Measurements from ENCODE around the gene ELMO1.
A peak's percentile ranks its signal among the peaks of the same experiment; 100 is the strongest.

The ELMO1 gene

GRCh38 chr7:37448636-37449361 lies at the start of gene ELMO1:
Gene ELMO1, minus strand, starts transcription at chr7:37448864. Its CDS starts 106,174 bp downstream, at chr7:37342690.
- no peak for FAIRE-seq

DNA sequence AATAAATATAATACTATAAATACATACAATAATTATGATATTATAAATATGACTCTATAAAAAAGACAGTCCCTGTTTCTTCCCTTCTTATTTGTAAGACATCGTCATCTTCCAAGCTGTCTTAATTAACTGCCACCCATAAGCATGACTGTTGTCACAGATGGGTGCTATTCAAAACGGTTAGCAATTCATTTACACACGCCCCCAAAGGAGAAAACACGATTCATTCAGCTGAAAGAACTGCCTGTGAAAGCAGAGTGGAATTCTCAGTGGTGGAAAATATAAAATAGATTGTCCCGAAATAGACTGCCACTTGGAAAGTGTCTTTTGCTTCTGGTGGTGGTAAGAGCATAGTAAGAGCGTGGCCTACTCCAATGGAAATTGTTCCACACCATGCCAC lies 48.9 kb upstream of the ELMO1 start:
- FAIRE-seq, result no peak

DNA sequence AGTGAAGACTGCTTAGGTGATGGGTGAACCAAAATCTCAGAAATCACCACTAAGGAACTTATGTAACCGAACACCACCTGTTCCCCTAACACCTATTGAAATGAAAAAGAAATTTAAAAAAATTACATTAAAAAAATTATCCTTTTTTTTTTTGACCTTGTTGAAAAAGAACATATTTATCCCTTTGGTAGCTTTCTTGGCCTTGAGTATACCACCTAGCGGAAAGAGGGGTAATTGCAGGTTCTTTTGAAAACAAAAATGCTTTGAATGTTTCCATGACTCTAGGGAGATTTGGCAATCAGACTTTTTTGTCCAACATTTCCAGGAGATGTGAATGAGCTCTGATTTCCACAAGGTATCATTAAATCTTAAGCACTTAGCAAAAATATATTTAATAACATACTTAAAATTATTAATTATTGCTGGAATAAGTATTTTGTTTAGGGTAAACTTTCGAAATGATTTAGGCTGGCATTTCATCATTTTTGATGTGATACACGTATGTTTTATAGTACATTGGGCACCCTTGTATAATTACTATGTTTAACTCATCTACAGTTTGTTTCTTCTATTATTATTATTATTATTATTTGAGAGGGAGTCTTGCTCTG lies 47.0 kb upstream of the ELMO1 start:
- peak; percentile 95 for FAIRE-seq

GRCh38 chr7:37494926-37495325 lies 46.3 kb upstream of the ELMO1 start:
- FAIRE-seq, result no peak

DNA sequence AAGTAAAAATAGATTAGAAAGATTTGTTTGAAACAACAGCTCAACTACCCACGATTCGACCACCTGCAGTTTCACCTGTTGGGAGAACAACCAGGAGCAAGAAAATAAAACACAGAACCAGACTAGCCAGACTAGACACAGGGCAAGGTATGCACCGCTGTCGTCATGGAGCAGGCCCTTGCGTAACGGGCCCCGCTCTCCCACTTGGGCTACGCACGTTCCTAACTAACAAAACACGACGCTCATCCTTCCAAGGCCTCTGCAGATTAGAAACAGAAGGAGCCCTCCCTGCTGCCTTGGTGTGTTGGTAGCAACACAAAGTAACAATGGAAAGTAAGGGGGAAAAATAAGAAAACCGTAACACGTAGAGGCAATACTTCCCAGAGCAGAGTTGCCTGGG lies 45.1 kb upstream of the ELMO1 start:
- no peak for FAIRE-seq

DNA sequence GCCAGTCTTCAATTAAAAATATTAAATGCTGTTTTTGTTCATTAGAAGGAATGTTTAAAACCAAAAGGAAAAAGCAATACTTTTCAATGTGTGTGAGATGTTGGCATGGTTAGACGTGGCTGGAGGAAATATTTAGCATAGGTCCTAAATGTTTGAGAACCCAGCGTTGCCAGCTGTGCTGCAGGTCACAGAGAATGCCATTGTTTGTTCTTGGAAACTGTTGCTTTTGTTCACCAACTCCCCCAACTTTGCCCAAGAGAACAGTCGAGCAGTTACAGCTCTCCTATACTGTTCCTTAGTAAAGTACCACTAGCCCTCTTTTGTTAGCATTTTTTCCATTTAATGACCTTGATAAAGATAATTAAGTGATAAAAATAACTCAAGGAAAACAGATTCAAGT lies 44.5 kb upstream of the ELMO1 start:
- no peak for FAIRE-seq

DNA sequence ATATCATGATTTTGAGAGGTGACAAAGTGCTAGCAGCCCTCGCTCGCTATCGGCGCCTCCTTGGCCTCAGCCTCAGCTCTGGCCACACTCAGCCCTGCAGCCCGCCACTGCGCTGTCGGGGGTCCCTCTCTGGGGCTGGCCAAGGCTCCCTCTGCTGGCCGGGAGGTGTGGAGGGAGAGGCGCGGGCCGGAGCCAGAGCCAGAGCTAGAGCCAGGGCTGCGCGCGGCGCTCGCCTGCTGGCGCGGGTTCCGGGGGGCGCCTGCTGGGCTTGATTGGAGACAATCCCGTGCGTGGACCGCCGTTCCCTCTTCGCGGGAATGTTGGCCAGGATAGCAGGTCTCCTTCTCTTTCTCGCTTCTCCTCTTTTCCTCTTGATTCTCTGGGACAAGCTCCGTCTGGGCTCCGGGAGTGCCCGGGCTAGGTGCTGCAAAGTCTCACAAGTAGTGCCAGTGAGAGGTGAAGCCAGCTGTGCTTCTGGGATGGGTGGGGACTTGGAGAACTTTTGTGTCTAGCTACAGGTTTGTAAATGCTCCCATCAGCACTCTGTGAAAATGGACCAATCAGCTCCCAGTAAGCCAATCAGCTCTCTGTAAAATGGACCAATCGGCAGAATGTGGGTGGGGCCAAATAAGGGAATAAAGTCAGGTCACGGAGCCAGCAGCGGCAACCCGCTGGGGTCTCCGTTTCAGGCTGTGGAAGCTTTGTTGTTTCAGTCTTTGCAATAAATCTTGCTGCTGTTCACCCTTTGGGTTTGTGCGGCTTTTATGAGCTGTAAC lies 43.4 kb upstream of the ELMO1 start:
- FAIRE-seq, result no peak

DNA sequence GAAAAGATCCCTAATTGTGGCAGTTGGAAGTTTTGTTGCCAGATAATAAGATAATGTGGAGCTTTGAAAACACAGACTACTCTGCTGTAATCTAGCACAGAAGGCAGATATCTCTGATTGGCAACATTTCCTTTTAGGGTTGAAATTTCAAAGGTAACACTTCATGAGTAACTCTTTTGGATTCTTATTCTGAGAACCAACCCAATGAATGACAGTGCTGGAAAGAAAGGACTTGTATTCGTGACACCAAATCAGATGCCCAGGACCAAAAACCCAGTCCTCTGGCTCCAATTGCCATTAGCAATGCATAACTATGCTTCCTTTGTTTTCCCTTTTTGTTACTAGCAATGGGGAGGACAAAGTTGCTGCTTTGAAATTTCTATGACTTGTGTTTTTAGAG lies 41.0 kb upstream of the ELMO1 start:
- no peak for FAIRE-seq

DNA sequence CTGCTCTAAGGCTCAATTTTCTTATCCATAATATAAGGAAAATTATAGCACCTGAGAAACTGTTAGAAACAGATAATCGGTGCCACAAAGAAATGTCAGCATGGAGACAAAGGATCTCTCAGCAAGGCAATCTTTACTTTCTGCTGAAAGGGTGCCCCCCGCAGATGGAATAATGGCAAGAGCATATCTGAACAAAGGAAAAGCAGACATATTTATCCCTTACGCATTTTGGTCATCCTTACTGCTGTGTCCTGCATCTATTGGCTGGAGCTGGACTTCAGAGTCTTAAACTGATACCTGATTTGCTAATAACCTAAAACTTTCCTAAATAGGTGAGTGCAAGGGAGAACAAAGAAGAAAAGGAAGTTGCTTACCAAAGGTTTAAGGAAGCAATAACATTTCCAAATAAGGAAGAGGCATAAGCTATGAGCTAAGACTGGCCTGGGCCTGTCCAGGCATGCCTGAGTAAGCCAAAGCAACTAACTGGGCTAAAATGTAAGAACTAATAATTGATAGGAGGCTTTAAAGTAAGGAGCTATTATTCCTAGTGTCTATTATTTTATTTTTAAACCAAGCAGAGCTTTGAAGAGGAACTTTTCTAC lies 39.6 kb upstream of the ELMO1 start:
- no peak for FAIRE-seq

GRCh38 chr7:37484426-37485073 lies 35.9 kb upstream of the ELMO1 start:
- no peak for FAIRE-seq

DNA sequence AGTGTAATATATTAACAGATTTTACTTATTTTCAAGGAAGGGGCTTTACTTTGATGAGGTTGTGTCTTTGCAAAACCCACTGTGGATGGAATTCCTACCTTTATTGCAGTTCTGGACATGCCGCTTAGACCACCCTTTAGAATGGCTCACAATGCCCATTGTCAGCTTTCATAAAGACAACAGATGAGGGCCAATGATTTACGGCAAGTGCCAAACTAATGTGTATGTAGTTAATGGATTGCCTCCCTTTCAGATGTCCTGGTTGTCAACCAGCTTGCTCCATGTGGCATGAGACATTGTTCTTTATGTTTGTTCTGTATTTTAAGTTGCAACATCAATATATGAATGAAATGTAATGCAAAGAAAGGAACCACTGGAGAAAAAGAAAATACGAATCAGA lies 35.0 kb upstream of the ELMO1 start:
- no peak for FAIRE-seq

DNA sequence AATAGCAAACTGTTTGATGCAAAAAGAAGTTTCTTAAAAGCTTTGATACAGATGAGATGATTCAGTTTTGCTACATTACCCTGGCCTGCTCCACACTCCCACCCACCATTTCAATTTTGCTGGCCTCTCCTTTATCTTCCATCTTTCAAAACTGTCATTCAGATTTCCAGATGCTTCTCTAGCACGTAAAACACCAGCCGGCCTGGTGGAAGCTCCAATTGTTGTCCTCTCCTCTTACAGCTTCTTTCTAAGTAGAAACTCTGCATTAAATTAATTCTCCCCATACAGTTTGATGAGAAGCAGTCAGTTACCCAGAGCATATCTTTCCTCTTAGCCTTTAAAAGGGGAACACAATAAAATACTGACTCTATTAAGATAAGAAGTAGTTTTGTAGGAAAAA lies 34.3 kb upstream of the ELMO1 start:
- no peak for FAIRE-seq

DNA sequence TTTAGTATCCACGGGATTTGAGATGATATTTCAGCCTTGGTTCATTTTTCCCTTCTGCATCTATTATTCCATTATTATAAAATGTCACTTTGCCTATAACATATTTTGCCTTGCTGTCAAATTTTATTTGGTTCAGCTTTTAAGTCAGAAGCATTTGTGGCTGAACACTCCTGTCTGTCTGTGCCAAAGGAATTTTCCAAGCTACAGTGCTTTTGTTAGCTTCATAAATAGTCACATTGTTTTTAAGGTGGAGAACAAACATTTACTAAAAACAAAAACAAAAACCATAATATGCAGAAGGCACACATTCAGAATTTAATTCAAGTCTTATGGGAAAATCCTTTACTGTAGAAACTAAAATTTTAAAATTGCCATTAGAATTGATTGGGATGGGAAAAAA lies 33.8 kb upstream of the ELMO1 start:
- no peak for FAIRE-seq

- no peak for FAIRE-seq
These were observed 33.1 kb upstream of the ELMO1 start for GRCh38 chr7:37481722-37482288.

- FAIRE-seq, result no peak
These were observed 32.5 kb upstream of the ELMO1 start for GRCh38 chr7:37481154-37481553.

DNA sequence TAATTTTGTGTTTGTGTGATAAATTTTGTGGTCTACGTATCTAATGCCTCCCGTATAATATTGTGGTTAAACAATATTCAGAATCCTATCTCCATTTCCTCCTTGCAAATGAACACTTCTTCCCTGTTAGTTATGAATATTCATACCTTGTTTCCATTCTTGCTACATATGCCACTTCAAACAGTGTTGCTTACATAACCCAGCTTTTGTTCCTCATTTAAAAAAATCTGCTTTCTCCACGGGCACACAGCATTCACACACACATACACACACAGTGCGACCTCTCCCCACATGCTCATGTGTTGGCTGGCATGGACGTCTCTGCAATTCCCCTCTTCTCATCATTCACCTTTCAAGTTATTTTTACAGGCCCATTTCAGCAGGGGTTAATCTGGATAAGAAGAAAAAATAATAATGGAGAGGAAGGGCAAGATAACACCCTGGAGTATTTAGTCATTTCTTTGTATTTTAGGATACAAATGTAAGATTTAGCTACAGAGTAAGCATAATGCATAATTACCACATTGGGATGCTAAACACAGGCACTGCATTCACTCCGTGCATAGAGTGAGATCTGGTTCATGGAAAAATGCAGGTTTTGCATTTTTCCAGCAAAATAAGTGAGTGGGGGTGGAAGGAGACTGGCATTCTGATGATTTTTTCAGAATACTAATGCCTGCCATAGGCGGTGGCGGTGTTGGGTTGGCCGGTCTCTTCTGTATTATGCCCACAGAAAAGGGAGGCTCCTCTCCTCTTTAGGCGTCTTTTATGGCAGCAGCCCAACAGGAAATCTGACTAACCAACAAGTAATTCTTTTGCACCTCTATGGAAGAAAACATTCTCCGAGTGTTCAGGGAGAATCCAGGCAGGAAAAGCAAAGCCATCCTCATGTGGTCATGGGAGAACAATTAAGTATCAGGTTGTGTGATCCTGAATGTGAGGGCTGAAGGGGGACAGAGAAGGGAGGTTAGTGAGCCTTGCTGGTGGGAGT lies 31.7 kb upstream of the ELMO1 start:
- FAIRE-seq, result no peak

GRCh38 chr7:37476881-37477450 lies 28.3 kb upstream of the ELMO1 start:
- FAIRE-seq, result no peak

- no peak for FAIRE-seq
These were observed 27.8 kb upstream of the ELMO1 start for GRCh38 chr7:37476428-37476827.

DNA sequence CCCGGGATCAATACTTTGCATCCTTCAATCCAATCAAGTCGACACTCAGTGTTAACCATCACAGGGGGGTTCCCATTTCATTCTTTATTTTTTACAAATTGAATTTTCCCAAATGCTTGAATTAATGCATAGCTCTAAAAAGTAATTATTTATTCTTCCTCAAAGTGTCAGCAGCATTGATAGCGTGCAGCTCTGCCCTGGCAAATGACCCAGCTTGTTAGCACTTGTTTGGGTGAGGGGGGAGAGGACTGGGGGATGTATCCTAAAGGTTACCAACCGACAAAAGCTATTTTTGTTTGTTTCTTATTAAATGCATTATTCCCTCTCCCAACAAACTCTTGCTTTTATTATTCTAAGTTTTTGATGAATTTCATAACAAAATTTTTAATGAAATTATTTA lies 27.0 kb upstream of the ELMO1 start:
- FAIRE-seq, result no peak

GRCh38 chr7:37471619-37472018 lies 23.0 kb upstream of the ELMO1 start:
- peak; percentile 16 for FAIRE-seq

DNA sequence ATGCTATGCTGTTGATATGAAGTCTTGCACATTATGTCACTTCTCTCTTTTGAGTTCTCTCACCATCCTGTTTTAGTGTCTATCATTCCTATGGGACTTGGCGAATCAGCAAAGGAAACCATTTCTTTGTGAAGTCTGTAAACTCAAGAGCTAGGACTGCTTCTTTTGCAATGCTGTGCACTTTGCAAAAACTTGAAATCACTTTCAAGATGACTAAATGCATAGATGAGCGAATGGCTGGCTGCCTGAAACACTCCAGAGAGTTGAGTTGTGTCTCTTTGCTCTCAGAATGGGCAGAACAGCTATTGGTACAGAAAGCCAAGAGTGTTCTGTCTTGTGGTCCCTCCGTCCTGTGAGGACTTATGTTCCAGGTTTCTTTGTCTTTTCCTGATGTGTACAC lies 18.3 kb upstream of the ELMO1 start:
- no peak for FAIRE-seq
